ENCODE data around the gene ARHGDIB.
A peak's percentile ranks its signal among the peaks of the same experiment; 100 is the strongest.

ARHGDIB gene

GRCh38 chr12:14961466-14962152, at the start of gene ARHGDIB:
Gene ARHGDIB (minus strand): TSS chr12:14961601. CDS start chr12:14950712, 10,889 bp downstream.
- DNase-seq = peak; percentile 47

DNA sequence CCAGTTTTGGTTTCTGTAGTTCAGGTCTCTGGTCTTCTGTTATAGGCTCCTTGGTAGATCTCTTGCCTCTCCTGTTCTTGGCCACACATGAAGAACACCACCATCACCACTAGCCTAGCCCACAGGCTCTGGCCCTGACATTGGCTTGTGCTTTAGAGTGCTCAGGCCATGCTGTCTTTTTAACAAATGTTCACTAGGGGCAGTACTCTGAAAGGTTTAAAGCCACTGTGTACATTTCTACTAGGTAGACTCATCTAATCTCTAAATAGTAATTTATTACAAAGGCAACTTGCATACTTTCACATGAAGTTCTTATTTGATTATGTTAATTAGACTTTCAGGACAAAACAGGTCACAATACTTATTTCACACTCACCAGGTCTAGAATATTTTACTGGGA, 49.8 kb upstream of the ARHGDIB start:
- no peak for DNase-seq

GRCh38 chr12:15007551-15007950, 46.1 kb upstream of the ARHGDIB start:
- DNase-seq = no peak

DNA sequence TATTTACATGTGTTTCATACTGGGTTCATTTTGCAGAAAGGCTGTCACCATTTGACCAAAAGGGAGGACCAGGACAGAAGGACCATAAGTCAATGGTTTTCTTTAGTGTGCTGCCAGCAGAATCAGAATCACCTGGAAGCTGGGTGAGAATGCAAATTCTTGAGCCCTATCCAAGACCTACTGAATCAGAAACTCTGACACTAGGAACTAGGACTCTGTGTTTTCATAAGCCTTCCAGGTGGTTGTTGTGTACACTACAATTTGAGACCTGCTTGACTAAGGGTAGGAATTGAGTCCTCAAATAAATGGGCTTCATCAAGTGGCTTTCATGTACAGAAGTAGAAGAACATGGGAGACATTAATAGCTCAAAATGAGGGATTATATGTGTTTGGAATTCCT, 43.7 kb upstream of the ARHGDIB start:
- no peak for DNase-seq

DNA sequence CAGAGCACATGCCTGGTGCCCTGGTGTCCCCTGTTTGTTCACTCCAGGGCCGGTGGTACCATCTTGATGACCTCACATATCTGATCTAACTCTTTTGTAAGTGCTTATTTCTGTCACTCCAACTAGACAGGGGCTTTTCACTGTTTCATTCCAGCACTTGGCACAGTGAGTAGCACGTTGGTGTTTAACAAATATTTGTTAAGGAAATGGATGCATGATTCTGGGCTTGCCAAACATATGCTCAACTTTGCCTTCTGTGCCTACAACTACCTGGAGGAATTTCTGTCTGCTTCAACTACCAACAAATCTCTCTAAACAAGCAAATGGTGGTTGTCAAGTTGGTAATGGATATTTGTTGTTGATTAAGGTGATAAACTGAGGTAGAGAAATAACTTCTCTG, 43.0 kb upstream of the ARHGDIB start:
- no peak for DNase-seq

DNA sequence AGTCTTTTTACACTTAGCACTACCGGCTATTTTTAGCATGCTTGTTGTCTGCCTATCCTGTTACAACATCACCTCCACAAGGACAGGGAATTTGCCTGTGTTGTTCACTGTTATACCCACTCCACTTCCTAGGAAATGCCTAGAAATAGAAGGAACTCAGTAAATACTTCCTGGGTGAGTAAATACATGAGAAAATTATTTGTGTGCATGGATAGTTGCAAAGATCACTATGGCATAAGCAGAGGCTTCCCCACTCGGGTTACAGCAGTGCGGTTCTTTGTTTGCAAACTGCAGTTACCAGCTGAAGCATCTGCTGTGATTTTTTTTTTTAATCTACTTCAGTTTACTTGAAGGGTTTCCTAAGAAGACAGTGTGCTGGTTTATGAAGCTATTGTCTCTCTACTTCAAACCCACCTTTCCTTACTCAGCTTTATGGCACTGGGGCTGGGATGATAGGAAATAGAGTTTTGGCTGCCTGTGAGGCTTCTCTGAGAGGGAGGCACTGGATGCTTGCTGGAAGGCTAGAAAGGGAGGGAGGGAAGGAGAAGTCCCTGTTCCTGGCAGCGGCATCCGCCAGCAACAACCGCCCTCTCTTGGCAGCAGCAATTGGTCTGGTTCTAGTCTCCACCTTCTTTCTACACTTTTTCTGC, 40.5 kb upstream of the ARHGDIB start:
- DNase-seq = no peak

DNA sequence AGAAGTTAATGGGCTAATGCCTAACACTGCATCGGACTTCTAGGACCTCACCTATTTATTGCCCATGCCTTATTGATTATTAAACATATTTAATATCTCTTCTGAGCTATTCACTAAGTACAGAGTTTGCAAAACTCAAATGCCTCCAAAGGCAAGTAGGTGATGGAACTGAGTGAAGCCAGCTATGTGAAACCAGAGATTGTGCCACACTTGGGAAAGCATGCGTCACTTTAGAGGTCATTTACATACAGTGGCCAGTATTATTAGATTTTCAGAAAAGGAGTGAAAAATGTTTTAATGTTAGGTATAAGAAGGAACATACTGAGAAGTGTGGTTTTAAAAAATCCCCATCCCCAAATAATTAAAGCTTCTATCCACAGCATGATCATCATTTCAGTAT, 39.2 kb upstream of the ARHGDIB start:
- no peak for DNase-seq

DNA sequence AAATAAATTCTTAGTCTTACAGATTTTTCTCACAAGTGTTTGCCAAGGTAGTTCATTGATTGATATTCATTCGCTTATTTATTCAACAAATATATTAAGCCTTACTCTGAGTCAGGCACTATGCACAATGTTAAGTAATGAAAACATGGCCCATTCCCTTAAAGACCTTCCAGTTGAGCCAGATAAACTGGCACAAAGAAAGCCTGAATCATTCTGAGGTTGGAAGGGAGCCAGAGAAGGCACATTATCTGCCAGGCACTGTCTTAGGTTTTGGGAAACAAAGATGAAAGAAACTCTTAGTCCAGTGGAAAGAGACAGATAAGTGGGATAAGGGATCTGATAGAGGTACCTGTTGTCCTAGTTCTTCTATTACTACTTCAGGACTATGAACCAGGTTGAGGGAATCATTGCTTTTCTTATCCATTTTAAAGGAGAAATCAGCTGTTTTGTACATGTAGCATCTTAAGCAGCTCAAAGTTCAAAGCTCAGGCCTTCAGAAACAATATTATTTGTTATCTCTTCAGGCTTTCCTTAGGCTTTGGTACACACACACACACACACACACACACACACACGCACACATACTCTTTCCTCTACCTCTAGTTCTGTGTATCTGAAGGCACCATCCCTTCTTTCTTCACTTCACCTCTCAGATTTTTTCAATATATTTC, 38.4 kb upstream of the ARHGDIB start:
- peak; percentile 7 for DNase-seq

DNA sequence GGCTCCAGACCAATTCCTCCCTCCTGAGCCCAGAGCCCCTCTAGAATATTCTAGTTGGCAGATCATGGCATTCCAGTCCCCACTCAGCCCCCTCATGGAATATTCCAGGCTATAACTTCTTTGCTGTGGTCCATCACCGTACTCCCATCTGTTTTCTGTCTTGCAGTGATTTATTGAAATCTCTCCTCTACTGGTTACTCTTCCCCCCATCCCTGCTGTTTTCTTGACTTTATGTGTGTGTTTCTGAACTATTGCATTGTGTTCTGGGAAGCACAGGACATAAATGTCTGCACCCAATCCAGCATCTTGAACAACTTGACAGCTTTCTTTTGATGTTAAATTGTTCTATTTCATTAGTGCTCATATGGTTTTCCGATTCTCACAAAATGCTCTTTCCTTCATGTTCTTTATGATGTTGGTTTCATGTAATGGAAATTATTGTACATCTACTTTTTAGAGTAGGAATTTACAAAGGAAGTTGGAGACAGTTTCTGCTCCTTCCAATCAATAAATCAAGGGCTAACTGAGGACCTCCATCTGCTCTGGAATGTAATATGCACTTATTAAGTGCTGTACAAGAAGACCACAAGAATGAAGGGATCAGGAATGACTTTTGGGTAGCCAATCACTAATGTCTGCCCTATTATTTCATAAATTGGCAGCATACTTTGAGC, 37.8 kb upstream of the ARHGDIB start:
- no peak for DNase-seq

DNA sequence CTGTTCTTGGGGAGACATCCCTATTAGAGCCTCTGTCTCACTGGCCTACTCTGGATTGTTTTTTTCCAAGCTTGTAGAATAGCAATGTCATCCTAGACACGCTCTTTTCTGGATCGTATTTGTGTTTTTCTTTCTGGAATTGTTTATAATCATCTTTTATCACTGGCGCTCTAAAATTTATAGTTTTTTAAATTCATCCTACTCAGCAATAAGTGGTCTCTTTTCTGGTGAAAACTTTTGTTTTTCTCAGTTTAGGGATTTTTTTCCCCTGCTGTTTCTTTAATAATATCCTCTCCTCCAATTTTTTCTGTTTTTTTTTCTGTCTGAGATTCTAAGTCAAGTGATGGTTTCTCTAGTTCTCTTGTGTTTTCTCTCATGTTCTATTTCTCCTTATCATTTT, 36.6 kb upstream of the ARHGDIB start:
- no peak for DNase-seq

GRCh38 chr12:14995583-14996425, 34.4 kb upstream of the ARHGDIB start:
- DNase-seq = peak; percentile 53

- DNase-seq = no peak
These were observed 33.2 kb upstream of the ARHGDIB start for GRCh38 chr12:14994610-14995009.

DNA sequence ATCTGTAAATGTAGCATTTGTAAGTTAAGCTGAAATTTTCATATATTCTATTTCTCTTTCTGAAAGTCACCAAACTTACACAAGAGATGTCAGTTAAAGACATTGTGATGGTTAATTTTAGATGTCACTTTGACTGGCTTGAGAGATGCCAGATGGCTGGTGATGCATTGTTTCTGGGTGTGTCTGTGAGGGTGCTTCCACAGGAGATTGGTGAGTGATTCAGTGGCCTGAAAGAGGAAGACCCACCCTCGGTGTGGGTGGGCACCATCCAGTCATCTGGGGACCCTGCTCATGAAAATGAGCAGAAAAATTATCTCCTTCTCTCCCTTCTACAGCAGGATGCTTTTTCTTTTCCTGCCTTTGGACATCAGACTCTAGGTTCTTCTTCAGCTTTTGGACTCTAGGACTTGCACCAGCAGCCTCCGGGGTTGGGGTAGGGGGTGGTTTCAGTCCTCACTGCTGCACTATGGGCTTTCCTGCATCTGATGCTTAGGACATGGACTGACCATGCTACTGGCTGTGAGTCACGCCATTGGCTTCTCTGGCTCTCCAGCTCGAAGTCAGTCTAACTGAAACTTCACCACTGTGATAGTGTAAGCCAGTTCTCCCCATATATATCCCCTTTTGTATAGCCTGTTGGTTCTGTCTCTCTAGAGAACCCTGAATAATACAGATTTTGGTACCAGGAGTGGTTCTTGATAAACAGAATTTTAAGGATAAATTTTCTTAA, 32.3 kb upstream of the ARHGDIB start:
- DNase-seq = peak; percentile 42

DNA sequence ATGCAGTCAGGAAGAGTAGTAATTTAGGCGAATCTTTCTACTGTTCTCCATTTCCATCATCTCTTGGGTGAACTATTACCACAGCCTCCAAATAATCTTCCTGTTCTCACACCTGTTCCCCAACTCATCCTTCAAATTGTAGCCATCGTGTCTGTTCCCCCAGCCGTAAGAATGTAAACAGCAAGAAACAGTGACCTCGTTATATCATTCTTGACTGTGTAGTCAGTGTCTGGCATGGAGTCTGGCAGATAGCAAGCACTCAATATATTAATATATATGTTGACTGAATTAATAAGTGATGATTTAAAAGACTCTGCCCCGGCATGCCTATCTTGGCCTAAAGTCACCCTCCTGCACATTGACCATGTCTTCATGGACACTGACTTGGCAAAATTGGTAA, 31.7 kb upstream of the ARHGDIB start:
- DNase-seq = no peak

DNA sequence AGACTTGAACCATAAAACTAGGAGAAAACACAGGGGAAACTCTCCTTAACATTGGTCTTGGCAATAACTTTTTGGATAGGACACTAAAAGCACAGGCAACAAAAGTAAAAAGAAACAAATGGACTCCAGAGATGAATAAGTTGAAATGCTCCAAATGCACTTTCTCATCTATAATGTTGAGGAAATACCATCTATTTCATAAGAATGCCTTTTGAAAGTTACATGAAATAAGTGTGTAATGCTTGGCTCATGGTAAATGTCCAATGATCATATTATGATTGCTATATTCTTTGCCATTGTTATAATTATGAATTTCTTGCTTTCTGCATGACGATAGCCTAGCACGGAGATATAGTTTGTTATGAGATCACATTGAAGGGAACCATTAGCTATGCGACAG, 31.3 kb upstream of the ARHGDIB start:
- no peak for DNase-seq

DNA sequence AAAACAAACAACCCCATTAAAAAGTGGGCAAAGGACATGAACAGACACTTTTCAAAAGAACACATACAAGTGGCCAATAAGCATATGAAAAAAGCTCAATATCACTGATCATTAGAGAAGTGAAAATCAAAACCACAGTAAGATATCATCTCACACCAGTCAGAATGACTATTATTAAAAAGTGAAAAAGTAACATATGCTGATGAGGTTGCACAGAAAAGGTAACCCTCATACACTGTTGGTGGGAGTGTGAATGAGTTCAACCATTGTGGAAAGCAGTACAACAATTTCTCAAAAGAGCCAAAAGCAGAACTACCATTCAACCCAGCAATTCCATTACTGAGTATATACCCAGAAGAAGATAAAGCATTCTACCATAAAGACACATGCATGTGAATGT, 29.7 kb upstream of the ARHGDIB start:
- DNase-seq = no peak

- no peak for DNase-seq
These were observed 28.4 kb upstream of the ARHGDIB start for GRCh38 chr12:14989790-14990189.

DNA sequence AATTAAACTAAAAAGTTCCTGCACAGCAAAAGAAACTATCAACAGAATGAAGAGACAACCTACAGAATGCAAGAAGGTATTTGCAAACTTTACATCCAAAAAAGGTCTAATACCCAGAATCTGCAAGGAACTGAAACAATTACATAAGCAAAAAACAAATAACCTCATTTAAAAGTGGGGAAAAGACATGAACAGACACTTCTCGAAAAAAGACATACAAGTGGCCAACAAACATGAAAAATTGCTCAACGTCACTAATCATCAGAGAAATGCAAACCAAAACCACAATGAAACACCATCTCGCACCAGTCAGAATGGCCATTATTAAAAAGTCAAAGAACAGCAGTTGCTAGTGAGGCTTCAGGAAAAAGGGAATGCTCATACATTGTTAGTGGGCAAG, 26.6 kb upstream of the ARHGDIB start:
- no peak for DNase-seq

- no peak for DNase-seq
These were observed 25.0 kb upstream of the ARHGDIB start for GRCh38 chr12:14986449-14986848.

- no peak for DNase-seq
These were observed 23.4 kb upstream of the ARHGDIB start for GRCh38 chr12:14984766-14985285.

DNA sequence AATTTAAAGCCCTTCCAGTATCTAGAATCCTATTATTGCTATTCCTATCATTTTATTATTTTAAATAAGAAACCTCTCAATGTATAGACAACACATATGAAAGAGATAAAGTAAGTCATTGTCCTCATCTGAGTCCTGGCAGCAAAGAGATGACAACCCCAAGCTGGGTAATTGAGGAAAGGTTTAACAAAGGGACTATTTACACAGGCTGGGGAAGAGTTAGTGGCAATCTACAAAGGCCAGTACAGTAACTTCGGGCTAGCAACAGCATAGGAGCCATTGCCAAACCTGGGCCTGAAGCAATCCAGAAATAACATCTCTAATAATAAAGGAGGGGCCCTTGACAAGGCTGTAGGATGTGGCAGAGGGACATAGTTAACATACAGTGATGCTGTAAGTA, 22.6 kb upstream of the ARHGDIB start:
- no peak for DNase-seq

DNA sequence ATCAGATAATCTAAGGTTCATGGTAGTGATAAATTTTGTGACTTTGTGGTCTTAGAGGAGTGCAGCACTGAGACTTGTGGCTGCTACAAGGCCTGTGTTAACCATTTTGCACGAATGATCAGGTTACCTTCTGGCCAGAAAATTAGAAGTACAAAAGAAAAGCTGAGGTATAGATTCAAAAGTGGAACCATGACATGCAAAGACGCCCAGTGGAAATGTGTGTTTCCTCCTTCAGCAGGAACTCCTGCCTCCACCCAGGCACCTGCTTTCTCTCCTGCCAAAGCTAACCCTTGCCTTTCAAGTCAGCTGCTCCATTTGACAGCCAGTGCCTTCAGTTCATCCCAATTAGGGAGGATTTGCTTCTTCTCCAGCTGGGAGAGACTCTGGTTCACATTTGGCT, 21.6 kb upstream of the ARHGDIB start:
- DNase-seq = no peak
